Measurements from ENCODE around the gene KCNQ1. TPM values are rescaled to one million over a fixed set of nuclear protein-coding genes. Genes with fewer than 3 reads are reported as not detected.

The KCNQ1 gene
- total and polyA plus RNA-seq, 2 donors (not counting 1 experiment from before 2014, with no cell fraction given): 21.5 to 28.8 TPM

- intact Hi-C loops (cut with micrococcal nuclease): no loop called here
- Histone ChIP-seq H3K4me2 (replicated peaks; ENCODE audit: low read depth, low read length, poor library complexity, severe bottlenecking) (no peak overlapping the region), H3K36me3 (replicated peaks in 1 of 2; ENCODE audit: control extremely low read depth in 1 of 2, control insufficient read depth in 1 of 2, extremely low read depth in 1 of 2, insufficient read depth in 2 of 2, low read length in 1 of 2) (peaks cover 0 to 5% of the 10 kb centered on the region in 2 experiments), H3K9ac (ENCODE audit: low read length) (no peak overlapping the region), H4K20me1 (ENCODE audit: control insufficient read depth, insufficient read depth, low read length, poor library complexity, severe bottlenecking) (no peaks in the 10 kb centered on the region), H3K4me3 (ENCODE audit: control extremely low read depth in 1 of 5, extremely low read depth in 1 of 5, insufficient read depth in 1 of 5, low read depth in 2 of 5, low read length in 4 of 5) (no peak overlapping the region), H3K27me3 (replicated peaks in 1 of 4; ENCODE audit: control extremely low read depth in 1 of 4, control insufficient read depth in 3 of 4, insufficient read depth in 4 of 4, low read length in 3 of 4) (no peaks in the 10 kb centered on the region), H2AFZ (ENCODE audit: insufficient read depth, low read depth, low read length, poor library complexity, severe bottlenecking) (no peak overlapping the region), H3K9me3 (ENCODE audit: control extremely low read depth in 1 of 3, control insufficient read depth in 2 of 3, insufficient read depth in 1 of 3, low read length in 2 of 3) (peaks cover 5 to 18% (median 15%) of the 10 kb centered on the region in 3 donors), H3K4me1 (ENCODE audit: control insufficient read depth in 2 of 2, insufficient read depth in 2 of 2, low read length in 2 of 2) (no peaks in the 10 kb centered on the region), H3K27ac (ENCODE audit: low read length in 2 of 2) (no peak overlapping the region), H3K79me2 (ENCODE audit: control insufficient read depth, insufficient read depth, low read length) (peaks cover 6% of the 10 kb centered on the region)
- Mint-ChIP-seq H3K4me1 (no peaks in the 10 kb centered on the region), H3K27me3 (no peaks in the 10 kb centered on the region), H3K27ac (no peak overlapping the region), H3K9me3 (ENCODE audit: insufficient read depth) (peaks cover 11% of the 10 kb centered on the region), H3K4me3 (no peak overlapping the region)
- POLR2A ChIA-PET: no interaction called here
- no peak for ATAC-seq (ENCODE audit: low read depth)
- CTCF ChIA-PET: no interaction called here
- WGBS (ENCODE audit: insufficient coverage): 100% methylated on average over 1 of the region's 6 CpGs
- TF ChIP-seq EZH2 (IDR thresholded peaks at IDR 0.05; ENCODE audit: borderline replicate concordance, insufficient read depth, low read depth, low read length, poor library complexity, severe bottlenecking): no peak
- TF ChIP-seq, protein P1, sequence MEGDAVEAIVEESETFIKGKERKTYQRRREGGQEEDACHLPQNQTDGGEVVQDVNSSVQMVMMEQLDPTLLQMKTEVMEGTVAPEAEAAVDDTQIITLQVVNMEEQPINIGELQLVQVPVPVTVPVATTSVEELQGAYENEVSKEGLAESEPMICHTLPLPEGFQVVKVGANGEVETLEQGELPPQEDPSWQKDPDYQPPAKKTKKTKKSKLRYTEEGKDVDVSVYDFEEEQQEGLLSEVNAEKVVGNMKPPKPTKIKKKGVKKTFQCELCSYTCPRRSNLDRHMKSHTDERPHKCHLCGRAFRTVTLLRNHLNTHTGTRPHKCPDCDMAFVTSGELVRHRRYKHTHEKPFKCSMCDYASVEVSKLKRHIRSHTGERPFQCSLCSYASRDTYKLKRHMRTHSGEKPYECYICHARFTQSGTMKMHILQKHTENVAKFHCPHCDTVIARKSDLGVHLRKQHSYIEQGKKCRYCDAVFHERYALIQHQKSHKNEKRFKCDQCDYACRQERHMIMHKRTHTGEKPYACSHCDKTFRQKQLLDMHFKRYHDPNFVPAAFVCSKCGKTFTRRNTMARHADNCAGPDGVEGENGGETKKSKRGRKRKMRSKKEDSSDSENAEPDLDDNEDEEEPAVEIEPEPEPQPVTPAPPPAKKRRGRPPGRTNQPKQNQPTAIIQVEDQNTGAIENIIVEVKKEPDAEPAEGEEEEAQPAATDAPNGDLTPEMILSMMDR (IDR thresholded peaks at IDR 0.05): no peak
- DNase-seq: no peak
These were observed 210.4 kb downstream of the KCNQ1 start for GRCh38 chr11:2655016-2655719.

- intact Hi-C loops (cut with micrococcal nuclease): no loop called here
- H3K4me3 Mint-ChIP-seq: no peak overlapping the region
- H3K27me3 Mint-ChIP-seq: no peaks in the 10 kb centered on the region
- no peak overlapping the region for H3K27ac ChIP-seq (ENCODE audit: low read length in 2 of 2)
- H3K4me1 ChIP-seq (ENCODE audit: control insufficient read depth in 2 of 2, insufficient read depth in 2 of 2, low read length in 2 of 2): no peaks in the 10 kb centered on the region
- 35% methylated on average over 4 of the region's 6 CpGs for WGBS (ENCODE audit: insufficient coverage)
- ATAC-seq (ENCODE audit: low read depth) (no peak), DNase-seq (no peak)
- CTCF ChIA-PET: no interaction called here
- no peak overlapping the region for H3K27ac Mint-ChIP-seq
- peaks cover 0 to 8% of the 10 kb centered on the region in 2 experiments for H3K36me3 ChIP-seq (replicated peaks in 1 of 2; ENCODE audit: control extremely low read depth in 1 of 2, control insufficient read depth in 1 of 2, extremely low read depth in 1 of 2, insufficient read depth in 2 of 2, low read length in 1 of 2)
- H4K20me1 ChIP-seq (ENCODE audit: control insufficient read depth, insufficient read depth, low read length, poor library complexity, severe bottlenecking): no peaks in the 10 kb centered on the region
- no peak for TF ChIP-seq EZH2 (IDR thresholded peaks at IDR 0.05; ENCODE audit: borderline replicate concordance, insufficient read depth, low read depth, low read length, poor library complexity, severe bottlenecking)
- TF ChIP-seq, protein P1 (IDR thresholded peaks at IDR 0.05): no peak
- no peak overlapping the region for H3K4me2 ChIP-seq (replicated peaks; ENCODE audit: low read depth, low read length, poor library complexity, severe bottlenecking)
- H3K4me3 ChIP-seq (ENCODE audit: control extremely low read depth in 1 of 5, extremely low read depth in 1 of 5, insufficient read depth in 1 of 5, low read depth in 2 of 5, low read length in 4 of 5): no peak overlapping the region
- no peaks in the 10 kb centered on the region for H3K4me1 Mint-ChIP-seq
- no peak overlapping the region for H2AFZ ChIP-seq (ENCODE audit: insufficient read depth, low read depth, low read length, poor library complexity, severe bottlenecking)
- no peak overlapping the region for H3K9ac ChIP-seq (ENCODE audit: low read length)
- H3K79me2 ChIP-seq (ENCODE audit: control insufficient read depth, insufficient read depth, low read length): peaks cover 6% of the 10 kb centered on the region
- peaks cover 4 to 21% (median 18%) of the 10 kb centered on the region in 3 donors for H3K9me3 ChIP-seq (ENCODE audit: control extremely low read depth in 1 of 3, control insufficient read depth in 2 of 3, insufficient read depth in 1 of 3, low read length in 2 of 3)
- POLR2A ChIA-PET: no interaction called here
- peaks cover 7% of the 10 kb centered on the region for H3K9me3 Mint-ChIP-seq (ENCODE audit: insufficient read depth)
- no peaks in the 10 kb centered on the region for H3K27me3 ChIP-seq (replicated peaks in 1 of 4; ENCODE audit: control extremely low read depth in 1 of 4, control insufficient read depth in 3 of 4, insufficient read depth in 4 of 4, low read length in 3 of 4)
These were observed 211.2 kb downstream of the KCNQ1 start for GRCh38 chr11:2655834-2656622.

Measured in B cell (primary cell).